Panc1 (cell line): ENCODE data around the gene RALGPS1. TPM values are rescaled to one million over a fixed set of nuclear protein-coding genes. Genes with fewer than 3 reads are reported as not detected.

Experiments used
- ATAC-seq: fragments of 200-7000 bp; cut with Tn5 transposase; 2 replicates; pipeline ENCODE4 v1.9.1; 2020; ENCODE audit warnings: mild to moderate bottlenecking, moderate library complexity
- BruUV-seq: library from RNA; stranded (reverse); fragments of 400-500 nt; replicated peaks from 2 replicates; lab custom pipeline; 2021; lab: Mats Ljungman, UMichigan
- CTCF ChIA-PET: fragments of 300-600 bp; sonication (Branson Sonifier 250); formaldehyde crosslinking; loops from one replicate; lab custom pipeline; 2022; ENCODE audit warnings: antibody characterized with exemption; lab: Charles Lee
- POLR2A ChIA-PET: fragments of 300-600 bp; sonication (Branson Sonifier 250); formaldehyde crosslinking; loops from one replicate; lab custom pipeline; 2022; ENCODE audit warnings: antibody characterized with exemption; lab: Charles Lee
- DNase-seq: peaks from one replicate; pipeline ENCODE4 v3.0.0-alpha.2; 2010; ENCODE audit warnings: low read depth, low spot score
- H3K27ac ChIP-seq: 2 replicates; pipeline ENCODE4 v1.5.1; 2011; ENCODE audit warnings: mild to moderate bottlenecking, low read length, inconsistent platforms
- H3K27me3 ChIP-seq: fragments of 200-500 bp; sonication (Bioruptor generic); 2 replicates; pipeline ENCODE4 v1.6.0; 2014; ENCODE audit warnings: low read length, inconsistent platforms; ENCODE audit not compliant: control insufficient read depth, insufficient read depth
- H3K36me3 ChIP-seq: fragments of 200-500 bp; sonication (Bioruptor generic); 2 replicates; pipeline ENCODE4 v1.5.1; 2014; ENCODE audit warnings: inconsistent platforms, mild to moderate bottlenecking, low read length, moderate library complexity; ENCODE audit not compliant: control insufficient read depth, insufficient read depth
- H3K4me1 ChIP-seq: 2 replicates; pipeline ENCODE4 v1.5.1; 2011; ENCODE audit warnings: inconsistent platforms, mild to moderate bottlenecking, low read length, moderate library complexity; ENCODE audit not compliant: control insufficient read depth, insufficient read depth
- H3K4me3 ChIP-seq, 2 experiments: 2 replicates each; pipeline ENCODE4 v1.5.1; 2011 to 2012; ENCODE audit warnings: low read depth in 2 of 2, low read length in 2 of 2, mild to moderate bottlenecking in 2 of 2, inconsistent platforms in 1 of 2, moderate library complexity in 1 of 2
- H3K9me3 ChIP-seq: fragments of 200-500 bp; sonication (Bioruptor generic); 2 replicates; pipeline ENCODE4 v1.5.1; 2014; ENCODE audit warnings: low read depth, mild to moderate bottlenecking, inconsistent platforms, low read length, moderate library complexity; ENCODE audit not compliant: control insufficient read depth, insufficient read depth
- POLR2AphosphoS5 ChIP-seq: IDR thresholded peaks from 2 replicates; pipeline ENCODE4 v1.6.1; 2012; ENCODE audit warnings: mild to moderate bottlenecking, low read depth, low read length, moderate library complexity
- SIN3A ChIP-seq: IDR thresholded peaks from 2 replicates; pipeline ENCODE4 v1.6.1; 2012; ENCODE audit warnings: low read depth, mild to moderate bottlenecking, low read length, moderate library complexity, borderline replicate concordance; ENCODE audit not compliant: insufficient read depth
- TCF7L2 ChIP-seq: IDR thresholded peaks from 2 replicates; pipeline ENCODE4 v1.6.1; 2011; ENCODE audit warnings: mild to moderate bottlenecking, low read depth, low read length, inconsistent platforms
- in situ Hi-C: cut with HindIII; loops from 2 replicates; pipeline ENCODE4 v1.10.0; 2016; ENCODE audit warnings: low sequenced_read_pairs, low pct_unique_long_range_greater_than_20kb
- intact Hi-C: fragments of 100-400 bp; cut with micrococcal nuclease; formaldehyde crosslinking; loops from one replicate; pipeline ENCODE4 v1.10.0; 2022; ENCODE audit not compliant: unreplicated experiment
- total RNA-seq: library from RNA; stranded (reverse); gene quantifications from one replicate; pipeline ENCODE4 v1.2.1, GENCODE V29; 2021; ENCODE audit not compliant: unreplicated experiment
- TF ChIP-seq, protein P1 (sequence below): fragments of 450-650 bp; IDR thresholded peaks from 2 replicates; pipeline ENCODE4 v1.5.1; 2017; ENCODE audit warnings: mild to moderate bottlenecking
- TF ChIP-seq, protein P2 (sequence below), 2 experiments: IDR thresholded peaks; 2 replicates each; pipeline ENCODE4 v1.6.1; 2011 to 2012; ENCODE audit warnings: low read depth in 2 of 2, control low read depth in 1 of 2, low read length in 1 of 2, mild to moderate bottlenecking in 1 of 2, moderate library complexity in 1 of 2; ENCODE audit not compliant: insufficient read depth in 1 of 2

Gene RALGPS1
- total RNA-seq, 1 experiment from 2014 or later: 7.2 TPM

DNA sequence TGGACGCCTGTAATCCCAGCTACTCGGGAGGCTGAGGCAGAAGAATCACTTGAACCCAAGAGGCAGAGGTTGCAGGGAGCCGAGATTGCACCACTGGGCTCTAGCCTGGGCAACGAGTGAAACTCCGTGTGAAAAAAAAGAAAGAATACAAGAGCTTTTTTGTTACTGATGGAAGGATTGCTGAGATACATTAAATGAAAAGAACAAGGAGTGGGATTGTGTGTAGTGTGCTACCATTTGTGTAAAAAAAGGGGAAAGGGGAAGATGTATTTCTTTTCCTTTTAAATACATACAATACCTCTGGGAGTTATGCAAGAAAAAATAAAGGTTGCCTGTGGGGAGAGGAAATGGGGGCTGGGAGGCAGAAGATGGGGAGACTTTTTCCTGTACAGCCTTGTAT, 335.3 kb downstream of the RALGPS1 start:
- DNase-seq: no peak
- Histone ChIP-seq H3K27ac (no peak overlapping the region), H3K4me3 (no peak overlapping the region), H3K4me1 (no peaks in the 10 kb centered on the region), H3K27me3 (no peaks in the 10 kb centered on the region), H3K36me3 (no peaks in the 10 kb centered on the region), H3K9me3 (no peaks in the 10 kb centered on the region)
- BruUV-seq: no TSS peak
- ChIA-PET CTCF (no interaction called here), POLR2A (no interaction called here)
- TF ChIP-seq, protein P1, sequence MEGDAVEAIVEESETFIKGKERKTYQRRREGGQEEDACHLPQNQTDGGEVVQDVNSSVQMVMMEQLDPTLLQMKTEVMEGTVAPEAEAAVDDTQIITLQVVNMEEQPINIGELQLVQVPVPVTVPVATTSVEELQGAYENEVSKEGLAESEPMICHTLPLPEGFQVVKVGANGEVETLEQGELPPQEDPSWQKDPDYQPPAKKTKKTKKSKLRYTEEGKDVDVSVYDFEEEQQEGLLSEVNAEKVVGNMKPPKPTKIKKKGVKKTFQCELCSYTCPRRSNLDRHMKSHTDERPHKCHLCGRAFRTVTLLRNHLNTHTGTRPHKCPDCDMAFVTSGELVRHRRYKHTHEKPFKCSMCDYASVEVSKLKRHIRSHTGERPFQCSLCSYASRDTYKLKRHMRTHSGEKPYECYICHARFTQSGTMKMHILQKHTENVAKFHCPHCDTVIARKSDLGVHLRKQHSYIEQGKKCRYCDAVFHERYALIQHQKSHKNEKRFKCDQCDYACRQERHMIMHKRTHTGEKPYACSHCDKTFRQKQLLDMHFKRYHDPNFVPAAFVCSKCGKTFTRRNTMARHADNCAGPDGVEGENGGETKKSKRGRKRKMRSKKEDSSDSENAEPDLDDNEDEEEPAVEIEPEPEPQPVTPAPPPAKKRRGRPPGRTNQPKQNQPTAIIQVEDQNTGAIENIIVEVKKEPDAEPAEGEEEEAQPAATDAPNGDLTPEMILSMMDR: no peak
- TF ChIP-seq, protein P2, sequence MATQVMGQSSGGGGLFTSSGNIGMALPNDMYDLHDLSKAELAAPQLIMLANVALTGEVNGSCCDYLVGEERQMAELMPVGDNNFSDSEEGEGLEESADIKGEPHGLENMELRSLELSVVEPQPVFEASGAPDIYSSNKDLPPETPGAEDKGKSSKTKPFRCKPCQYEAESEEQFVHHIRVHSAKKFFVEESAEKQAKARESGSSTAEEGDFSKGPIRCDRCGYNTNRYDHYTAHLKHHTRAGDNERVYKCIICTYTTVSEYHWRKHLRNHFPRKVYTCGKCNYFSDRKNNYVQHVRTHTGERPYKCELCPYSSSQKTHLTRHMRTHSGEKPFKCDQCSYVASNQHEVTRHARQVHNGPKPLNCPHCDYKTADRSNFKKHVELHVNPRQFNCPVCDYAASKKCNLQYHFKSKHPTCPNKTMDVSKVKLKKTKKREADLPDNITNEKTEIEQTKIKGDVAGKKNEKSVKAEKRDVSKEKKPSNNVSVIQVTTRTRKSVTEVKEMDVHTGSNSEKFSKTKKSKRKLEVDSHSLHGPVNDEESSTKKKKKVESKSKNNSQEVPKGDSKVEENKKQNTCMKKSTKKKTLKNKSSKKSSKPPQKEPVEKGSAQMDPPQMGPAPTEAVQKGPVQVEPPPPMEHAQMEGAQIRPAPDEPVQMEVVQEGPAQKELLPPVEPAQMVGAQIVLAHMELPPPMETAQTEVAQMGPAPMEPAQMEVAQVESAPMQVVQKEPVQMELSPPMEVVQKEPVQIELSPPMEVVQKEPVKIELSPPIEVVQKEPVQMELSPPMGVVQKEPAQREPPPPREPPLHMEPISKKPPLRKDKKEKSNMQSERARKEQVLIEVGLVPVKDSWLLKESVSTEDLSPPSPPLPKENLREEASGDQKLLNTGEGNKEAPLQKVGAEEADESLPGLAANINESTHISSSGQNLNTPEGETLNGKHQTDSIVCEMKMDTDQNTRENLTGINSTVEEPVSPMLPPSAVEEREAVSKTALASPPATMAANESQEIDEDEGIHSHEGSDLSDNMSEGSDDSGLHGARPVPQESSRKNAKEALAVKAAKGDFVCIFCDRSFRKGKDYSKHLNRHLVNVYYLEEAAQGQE (IDR thresholded peaks at IDR 0.05; ENCODE audit: insufficient read depth in 1 of 2, low read depth in 2 of 2, low read length in 1 of 2): no peak
- no peak for TF ChIP-seq POLR2AphosphoS5
- TF ChIP-seq SIN3A: no peak
- no peak for TF ChIP-seq TCF7L2
- in situ Hi-C loops: no loop called here
- intact Hi-C loops: no loop called here
- ATAC-seq: no peak

DNA sequence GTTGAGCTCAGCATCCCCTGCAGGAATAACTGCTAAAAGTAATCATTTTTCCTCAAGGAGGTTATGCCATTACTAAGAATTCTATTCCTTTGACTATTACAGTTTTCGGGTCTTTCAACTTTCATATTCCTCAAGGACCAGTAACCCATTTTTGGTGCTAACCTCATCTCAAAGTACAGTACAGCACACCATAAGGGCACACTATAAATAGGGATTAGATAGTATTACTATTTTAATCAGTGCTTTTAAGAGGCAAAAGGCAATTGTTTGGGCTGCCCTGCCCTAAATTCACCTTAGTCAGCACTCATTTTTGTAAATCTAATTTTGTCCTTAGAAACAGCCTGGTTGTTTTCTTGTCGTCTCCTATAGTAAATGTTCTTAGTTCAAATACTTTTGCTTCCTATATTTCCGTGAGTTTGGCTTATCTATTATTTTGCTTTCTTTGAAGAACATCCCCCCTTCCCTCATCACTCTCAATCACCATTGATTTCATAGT, 336.4 kb downstream of the RALGPS1 start:
- no peaks in the 10 kb centered on the region for H3K27me3 ChIP-seq
- no peaks in the 10 kb centered on the region for H3K4me1 ChIP-seq
- H3K4me3 ChIP-seq: no peak overlapping the region
- intact Hi-C loops (no loop called here), in situ Hi-C loops (no loop called here)
- no TSS peak for BruUV-seq
- POLR2A ChIA-PET: no interaction called here
- CTCF ChIA-PET: no interaction called here
- TF ChIP-seq POLR2AphosphoS5 (no peak), SIN3A (no peak), TCF7L2 (no peak)
- TF ChIP-seq, protein P2 (IDR thresholded peaks at IDR 0.05; ENCODE audit: insufficient read depth in 1 of 2, low read depth in 2 of 2, low read length in 1 of 2): no peak
- TF ChIP-seq, protein P1: no peak
- no peak overlapping the region for H3K27ac ChIP-seq
- no peaks in the 10 kb centered on the region for H3K9me3 ChIP-seq
- no peak for DNase-seq
- ATAC-seq: no peak
- H3K36me3 ChIP-seq: no peaks in the 10 kb centered on the region
